ENCODE results near the gene CGN. TPM values are rescaled to one million over a fixed set of nuclear protein-coding genes. Genes with fewer than 3 reads are reported as not detected.

CGN gene
- total RNA-seq, 2 experiments from 2014 or later = 0.08 to 0.28 TPM

- no peaks in the 10 kb centered on the region for H3K9me3 ChIP-seq (ENCODE audit: control insufficient read depth in 1 of 2, insufficient read depth in 1 of 2, low read length in 2 of 2)
- H3K27ac ChIP-seq (ENCODE audit: low read depth in 1 of 2, low read length in 2 of 2) = no peak overlapping the region
- no peaks in the 10 kb centered on the region for H3K36me3 Mint-ChIP-seq (ENCODE audit: low read depth)
- no peaks in the 10 kb centered on the region for H3K36me3 ChIP-seq (ENCODE audit: insufficient read depth, low read length)
- CTCF ChIA-PET = interaction anchor here (1.1 to 1.5 kb wide), 2 partner anchors 9 to 18 kb away, joined by 3 read pairs; no protein-coding TSS in a partner anchor
- H3K27me3 Mint-ChIP-seq = peaks cover 5% of the 10 kb centered on the region
- no peak for TF ChIP-seq CTCF (IDR thresholded peaks at IDR 0.05)
- ATAC-seq (ENCODE audit: poor library complexity) = no peak
- no peak for DNase-seq
- no peak overlapping the region for H3K4me3 ChIP-seq (ENCODE audit: low read length)
- peaks cover 10% of the 10 kb centered on the region for H3K4me1 ChIP-seq (ENCODE audit: insufficient read depth, low read length)
- no peak overlapping the region for H3K4me3 Mint-ChIP-seq
- H3K9me3 Mint-ChIP-seq = no peaks in the 10 kb centered on the region
- POLR2A ChIA-PET = interaction anchor here (0.5 to 4.7 kb wide), 4 partner anchors 16 to 1213 kb away, joined by 3 to 24 read pairs (median 4); partner anchors contain the start of genes CGN and POGZ
- peaks cover 8% of the 10 kb centered on the region for H3K4me1 Mint-ChIP-seq (ENCODE audit: low read depth)
- intact Hi-C loops (cut with DNase I, micrococcal nuclease) = no loop called here
- no peak overlapping the region for H3K27ac Mint-ChIP-seq
- H3K27me3 ChIP-seq (ENCODE audit: control insufficient read depth in 1 of 2, insufficient read depth in 2 of 2, low read length in 2 of 2) = no peaks in the 10 kb centered on the region
Observed at GRCh38 chr1:151475175-151475574, 36.0 kb upstream of the CGN start.

- H3K4me3 Mint-ChIP-seq = no peak overlapping the region
- Histone ChIP-seq H3K36me3 (ENCODE audit: insufficient read depth, low read length) (no peaks in the 10 kb centered on the region), H3K27ac (ENCODE audit: low read depth in 1 of 2, low read length in 2 of 2) (no peak overlapping the region), H3K27me3 (ENCODE audit: control insufficient read depth in 1 of 2, insufficient read depth in 2 of 2, low read length in 2 of 2) (no peaks in the 10 kb centered on the region), H3K9me3 (ENCODE audit: control insufficient read depth in 1 of 2, insufficient read depth in 1 of 2, low read length in 2 of 2) (no peaks in the 10 kb centered on the region), H3K4me1 (ENCODE audit: insufficient read depth, low read length) (peaks cover 10% of the 10 kb centered on the region), H3K4me3 (ENCODE audit: low read length) (no peak overlapping the region)
- no peak overlapping the region for H3K27ac Mint-ChIP-seq
- ATAC-seq (ENCODE audit: poor library complexity) (no peak), DNase-seq (no peak)
- CTCF ChIA-PET = interaction anchor here (1.1 kb wide), 1 partner anchor 19 kb away, joined by 3 read pairs; no protein-coding TSS in a partner anchor
- H3K36me3 Mint-ChIP-seq (ENCODE audit: low read depth) = no peaks in the 10 kb centered on the region
- POLR2A ChIA-PET = no interaction called here
- intact Hi-C loops (cut with DNase I, micrococcal nuclease) = no loop called here
- H3K9me3 Mint-ChIP-seq = no peaks in the 10 kb centered on the region
- no peak for TF ChIP-seq CTCF (IDR thresholded peaks at IDR 0.05)
- H3K27me3 Mint-ChIP-seq = peaks cover 5% of the 10 kb centered on the region
- H3K4me1 Mint-ChIP-seq (ENCODE audit: low read depth) = peaks cover 8% of the 10 kb centered on the region
Observed at GRCh38 chr1:151476083-151476482, 35.1 kb upstream of the CGN start.

- peaks cover 5% of the 10 kb centered on the region for H3K27me3 Mint-ChIP-seq
- Histone ChIP-seq H3K4me3 (ENCODE audit: low read length) (no peak overlapping the region), H3K4me1 (ENCODE audit: insufficient read depth, low read length) (peaks cover 10% of the 10 kb centered on the region), H3K9me3 (ENCODE audit: control insufficient read depth in 1 of 2, insufficient read depth in 1 of 2, low read length in 2 of 2) (no peaks in the 10 kb centered on the region), H3K27me3 (ENCODE audit: control insufficient read depth in 1 of 2, insufficient read depth in 2 of 2, low read length in 2 of 2) (no peaks in the 10 kb centered on the region), H3K27ac (ENCODE audit: low read depth in 1 of 2, low read length in 2 of 2) (no peak overlapping the region), H3K36me3 (ENCODE audit: insufficient read depth, low read length) (no peaks in the 10 kb centered on the region)
- H3K36me3 Mint-ChIP-seq (ENCODE audit: low read depth) = no peaks in the 10 kb centered on the region
- peaks cover 8% of the 10 kb centered on the region for H3K4me1 Mint-ChIP-seq (ENCODE audit: low read depth)
- TF ChIP-seq CTCF (IDR thresholded peaks at IDR 0.05) = no peak
- ChIA-PET CTCF (interaction anchor here (1.4 kb wide), 1 partner anchor 12 kb away, joined by 3 read pairs; no protein-coding TSS in a partner anchor), POLR2A (no interaction called here)
- no peak overlapping the region for H3K4me3 Mint-ChIP-seq
- no peak for ATAC-seq (ENCODE audit: poor library complexity)
- intact Hi-C loops (cut with DNase I, micrococcal nuclease) = no loop called here
- no peak for DNase-seq
- no peak overlapping the region for H3K27ac Mint-ChIP-seq
- H3K9me3 Mint-ChIP-seq = peaks cover 1% of the 10 kb centered on the region
Observed at GRCh38 chr1:151477066-151477465, 34.1 kb upstream of the CGN start.
